ENCODE measurements around the gene PFKFB4. TPM values are rescaled to one million over a fixed set of nuclear protein-coding genes. Genes with fewer than 3 reads are reported as not detected.

Gene PFKFB4
- polyA plus RNA-seq, 1 of the 3 experiments (the other 2 are of a cell fraction): 5.7 TPM

DNA sequence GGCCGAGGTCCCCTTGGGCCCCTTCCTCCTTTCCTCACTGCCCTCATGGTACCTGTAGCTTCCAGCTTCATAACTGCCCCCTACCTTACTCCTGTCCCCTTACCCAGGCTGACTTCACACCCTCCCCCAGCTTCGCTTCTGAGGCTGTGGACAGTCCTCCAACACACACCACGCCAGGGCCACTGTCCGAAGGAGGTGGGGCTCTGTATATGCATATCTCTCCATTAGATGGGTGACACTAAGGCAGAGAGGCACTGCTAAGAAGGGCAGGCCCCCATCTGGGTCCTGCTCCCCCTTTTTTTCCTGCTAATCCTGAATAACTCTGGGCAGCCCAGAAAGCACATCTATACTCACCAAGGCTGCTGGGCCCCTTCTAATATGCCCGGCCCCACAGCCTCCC lies 39.6 kb upstream of the PFKFB4 start:
- DNase-seq: no peak
- H4K20me1 ChIP-seq (ENCODE audit: insufficient read depth): no peaks in the 10 kb centered on the region
- peaks cover 30 to 37% of the 10 kb centered on the region in 2 experiments; a peak in 3 of 4 replicates for H3K4me1 ChIP-seq (ENCODE audit: control insufficient read depth in 1 of 2, insufficient read depth in 2 of 2, low read depth in 1 of 2, low read length in 1 of 2)
- no peak for TF ChIP-seq SMC3 (IDR thresholded peaks at IDR 0.05; ENCODE audit: low read depth, low read length)
- TF ChIP-seq, protein P1, sequence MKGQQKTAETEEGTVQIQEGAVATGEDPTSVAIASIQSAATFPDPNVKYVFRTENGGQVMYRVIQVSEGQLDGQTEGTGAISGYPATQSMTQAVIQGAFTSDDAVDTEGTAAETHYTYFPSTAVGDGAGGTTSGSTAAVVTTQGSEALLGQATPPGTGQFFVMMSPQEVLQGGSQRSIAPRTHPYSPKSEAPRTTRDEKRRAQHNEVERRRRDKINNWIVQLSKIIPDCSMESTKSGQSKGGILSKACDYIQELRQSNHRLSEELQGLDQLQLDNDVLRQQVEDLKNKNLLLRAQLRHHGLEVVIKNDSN (IDR thresholded peaks at IDR 0.05; ENCODE audit: borderline replicate concordance, low read depth): no peak
- TF ChIP-seq FOSL2 (IDR thresholded peaks at IDR 0.05; ENCODE audit: borderline replicate concordance, low read depth): no peak
- TF ChIP-seq GABPA (IDR thresholded peaks at IDR 0.05; ENCODE audit: low read depth): no peak
- no peak for TF ChIP-seq MEF2A (IDR thresholded peaks at IDR 0.05; ENCODE audit: borderline replicate concordance, low read depth)
- no peak for TF ChIP-seq RAD21 (IDR thresholded peaks at IDR 0.05; ENCODE audit: low read length)
- TF ChIP-seq, protein P2, sequence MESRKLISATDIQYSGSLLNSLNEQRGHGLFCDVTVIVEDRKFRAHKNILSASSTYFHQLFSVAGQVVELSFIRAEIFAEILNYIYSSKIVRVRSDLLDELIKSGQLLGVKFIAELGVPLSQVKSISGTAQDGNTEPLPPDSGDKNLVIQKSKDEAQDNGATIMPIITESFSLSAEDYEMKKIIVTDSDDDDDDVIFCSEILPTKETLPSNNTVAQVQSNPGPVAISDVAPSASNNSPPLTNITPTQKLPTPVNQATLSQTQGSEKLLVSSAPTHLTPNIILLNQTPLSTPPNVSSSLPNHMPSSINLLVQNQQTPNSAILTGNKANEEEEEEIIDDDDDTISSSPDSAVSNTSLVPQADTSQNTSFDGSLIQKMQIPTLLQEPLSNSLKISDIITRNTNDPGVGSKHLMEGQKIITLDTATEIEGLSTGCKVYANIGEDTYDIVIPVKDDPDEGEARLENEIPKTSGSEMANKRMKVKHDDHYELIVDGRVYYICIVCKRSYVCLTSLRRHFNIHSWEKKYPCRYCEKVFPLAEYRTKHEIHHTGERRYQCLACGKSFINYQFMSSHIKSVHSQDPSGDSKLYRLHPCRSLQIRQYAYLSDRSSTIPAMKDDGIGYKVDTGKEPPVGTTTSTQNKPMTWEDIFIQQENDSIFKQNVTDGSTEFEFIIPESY (IDR thresholded peaks at IDR 0.05; ENCODE audit: borderline replicate concordance, low read depth): no peak
- no peak for TF ChIP-seq FOXJ3 (CRISPR knock-in tag; IDR thresholded peaks at IDR 0.05)
- no peak for TF ChIP-seq PBX3 (IDR thresholded peaks at IDR 0.05)
- H3K36me3 ChIP-seq (replicated peaks in 1 of 2; ENCODE audit: control insufficient read depth in 1 of 2, insufficient read depth in 2 of 2, low read length in 1 of 2): peaks cover 5 to 22% of the 10 kb centered on the region in 2 experiments
- peaks cover 45% of the 10 kb centered on the region for H3F3A ChIP-seq (replicated peaks; ENCODE audit: insufficient read depth)
- no peaks in the 10 kb centered on the region for H3K27me3 ChIP-seq (ENCODE audit: insufficient read depth)
- no peak overlapping the region for H3K4me3 ChIP-seq (ENCODE audit: low read depth in 2 of 2, low read length in 1 of 2)
- H3K27ac ChIP-seq (ENCODE audit: low read depth in 2 of 2, low read length in 1 of 2): peak overlapping the region in 1 of 2 experiments; percentile 96; a peak in 2 of 4 replicates
- H3K9ac ChIP-seq: no peak overlapping the region
- no peaks in the 10 kb centered on the region for H3K9me3 ChIP-seq
- ChIA-PET POLR2A (no interaction called here), CTCF (interaction anchor here (1.6 kb wide), 1 partner anchor 39 kb away, joined by 9 read pairs; the partner anchor contains the start of gene SLC26A6)
- H2AFZ ChIP-seq (ENCODE audit: low read depth): no peak overlapping the region
- no peaks in the 10 kb centered on the region for H3K9me2 ChIP-seq
- peaks cover 5% of the 10 kb centered on the region; the same call in 1 of the 2 replicates for H3K79me2 ChIP-seq (ENCODE audit: insufficient read depth)
- H3K4me2 ChIP-seq: peak overlapping the region; percentile 82; the same call in 1 of the 2 replicates
- WGBS (ENCODE audit: low lambda C conversion rate): 92% methylated on average over 5 of the region's 5 CpGs

GRCh38 chr3:48595526-48596121 lies 39.0 kb upstream of the PFKFB4 start:
- Histone ChIP-seq H3K27me3 (ENCODE audit: insufficient read depth) (no peaks in the 10 kb centered on the region), H2AFZ (ENCODE audit: low read depth) (no peak overlapping the region), H3K9me2 (no peaks in the 10 kb centered on the region), H3K36me3 (replicated peaks in 1 of 2; ENCODE audit: control insufficient read depth in 1 of 2, insufficient read depth in 2 of 2, low read length in 1 of 2) (peaks cover 0 to 17% of the 10 kb centered on the region in 2 experiments), H3K9ac (no peak overlapping the region; the same call in 1 of the 2 replicates), H4K20me1 (ENCODE audit: insufficient read depth) (no peaks in the 10 kb centered on the region), H3K79me2 (ENCODE audit: insufficient read depth) (peaks cover 5% of the 10 kb centered on the region; the same call in 1 of the 2 replicates), H3K4me3 (ENCODE audit: low read depth in 2 of 2, low read length in 1 of 2) (peak overlapping the region in 1 of 2 experiments; percentile 31; a peak in 1 of 4 replicates), H3F3A (replicated peaks; ENCODE audit: insufficient read depth) (peaks cover 45% of the 10 kb centered on the region), H3K4me2 (peak overlapping the region; percentile 82), H3K9me3 (no peaks in the 10 kb centered on the region), H3K27ac (ENCODE audit: low read depth in 2 of 2, low read length in 1 of 2) (peak overlapping the region in 1 of 2 experiments; percentile 96; a peak in 2 of 4 replicates), H3K4me1 (ENCODE audit: control insufficient read depth in 1 of 2, insufficient read depth in 2 of 2, low read depth in 1 of 2, low read length in 1 of 2) (peaks cover 30 to 37% of the 10 kb centered on the region in 2 experiments; a peak in 3 of 4 replicates)
- WGBS (ENCODE audit: low lambda C conversion rate): 16% methylated on average over 3 of the region's 10 CpGs
- peak; percentile 72 for DNase-seq
- CTCF ChIA-PET: no interaction called here
- POLR2A ChIA-PET: interaction anchor here (0.6 kb wide), 1 partner anchor 427 kb away, joined by 3 read pairs; no protein-coding TSS in a partner anchor
- no peak for TF ChIP-seq GABPA (IDR thresholded peaks at IDR 0.05; ENCODE audit: low read depth)
- no peak; the same call in 1 of the 2 replicates for TF ChIP-seq YY1 (IDR thresholded peaks at IDR 0.05; ENCODE audit: low read depth)
- no peak for TF ChIP-seq SIN3A (IDR thresholded peaks at IDR 0.05; ENCODE audit: borderline replicate concordance, low read depth, low read length)
- TF ChIP-seq POLR2AphosphoS5 (IDR thresholded peaks at IDR 0.05; ENCODE audit: low read depth, low read length): no peak
- TF ChIP-seq, protein P2 (IDR thresholded peaks at IDR 0.05; ENCODE audit: borderline replicate concordance, low read depth): no peak
- no peak for TF ChIP-seq EZH2phosphoT487 (IDR thresholded peaks at IDR 0.05; ENCODE audit: borderline replicate concordance, low read depth)
- TF ChIP-seq USF2 (IDR thresholded peaks at IDR 0.05; ENCODE audit: borderline replicate concordance, low read depth, low read length): no peak
- no peak for TF ChIP-seq GATA2 (CRISPR knock-in tag; IDR thresholded peaks at IDR 0.05)
- TF ChIP-seq JUND (IDR thresholded peaks at IDR 0.05): no peak; the same call in 1 of the 2 replicates
- TF ChIP-seq MAX (IDR thresholded peaks at IDR 0.05; ENCODE audit: low read depth): peak; percentile 38; the same call in 1 of the 2 replicates
- TF ChIP-seq RCOR1 (IDR thresholded peaks at IDR 0.05; ENCODE audit: low read length): no peak
- TF ChIP-seq FOSL2 (IDR thresholded peaks at IDR 0.05; ENCODE audit: borderline replicate concordance, low read depth): peak; percentile 94; the same call in 1 of the 2 replicates
